ENCODE measurements around the gene MIOS. TPM values are rescaled to one million over a fixed set of nuclear protein-coding genes. Genes with fewer than 3 reads are reported as not detected.
A peak's percentile ranks its signal among the peaks of the same experiment; 100 is the strongest.
"Not testable (repeated sequence)": the region's sequence is repeated elsewhere in the genome, so short reads cannot be mapped to it uniquely, and the experiment has no call there.

MIOS gene
- total and polyA plus RNA-seq, 5 experiments from 2014 or later, result 15.6 to 37.7 (median 23.5) TPM

DNA sequence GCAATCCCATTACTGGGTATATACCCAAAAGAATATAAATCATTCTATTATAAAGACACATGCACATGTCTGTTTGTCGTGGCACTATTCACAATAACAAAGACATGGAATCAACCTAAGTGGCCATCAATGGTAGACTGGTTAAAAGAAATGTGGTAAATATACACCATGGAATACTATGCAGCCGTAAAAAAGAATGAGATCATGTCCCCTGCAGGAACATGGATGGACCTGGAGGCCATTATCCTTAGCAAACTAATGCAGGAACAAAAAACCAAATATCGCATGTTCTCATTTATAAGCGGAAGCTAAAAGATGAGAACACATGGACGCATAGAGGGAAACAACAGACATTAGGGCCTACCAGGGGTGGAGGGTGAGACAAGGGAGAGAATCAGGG lies 5.1 kb upstream of the MIOS start:
- H3K4me3 Mint-ChIP-seq, POLR2A ChIA-PET, ATAC-seq: not testable (repeated sequence)

DNA sequence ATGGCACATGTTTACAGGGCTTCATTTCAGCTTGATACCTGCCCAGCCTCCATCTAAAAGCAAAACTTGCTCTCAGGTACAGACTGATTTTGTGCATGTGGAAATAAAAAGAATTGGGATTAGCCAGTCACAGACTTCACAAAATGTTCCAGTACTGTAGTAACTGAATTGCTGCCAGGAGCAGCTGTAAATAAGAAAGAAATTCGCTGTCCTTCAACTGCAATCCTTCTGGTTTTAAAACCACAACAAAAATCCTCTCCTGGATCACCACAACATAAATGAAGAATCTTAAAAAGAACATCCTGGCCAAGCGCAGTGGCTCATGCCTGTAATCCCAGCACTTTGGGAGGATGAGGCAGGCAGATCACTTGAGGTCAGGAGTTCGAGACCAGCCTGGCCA lies 3.9 kb upstream of the MIOS start:
- POLR2A ChIA-PET, result no interaction called here
- ATAC-seq (no peak), DNase-seq (no peak)
- Mint-ChIP-seq H3K27me3 (no peaks in the 10 kb centered on the region), H3K9me3 (peaks cover 0 to 24% (median 13%) of the 10 kb centered on the region in 9 donors), H3K36me3 (peaks cover 8 to 27% (median 21%) of the 10 kb centered on the region in 3 donors), H3K4me1 (peaks cover 0 to 5% (median 2%) of the 10 kb centered on the region in 4 donors), H3K27ac (no peak overlapping the region), H3K4me3 (no peak overlapping the region)

More for the DNA sequence above, 5.1 kb upstream of the MIOS start:
- H3K9me3 Mint-ChIP-seq, result peaks cover 0 to 28% (median 16%) of the 10 kb centered on the region in 9 donors
- not testable (repeated sequence) for DNase-seq, H3K27ac Mint-ChIP-seq, H3K4me1 Mint-ChIP-seq, H3K27me3 Mint-ChIP-seq
- peaks cover 10 to 31% (median 24%) of the 10 kb centered on the region in 3 donors for H3K36me3 Mint-ChIP-seq

DNA sequence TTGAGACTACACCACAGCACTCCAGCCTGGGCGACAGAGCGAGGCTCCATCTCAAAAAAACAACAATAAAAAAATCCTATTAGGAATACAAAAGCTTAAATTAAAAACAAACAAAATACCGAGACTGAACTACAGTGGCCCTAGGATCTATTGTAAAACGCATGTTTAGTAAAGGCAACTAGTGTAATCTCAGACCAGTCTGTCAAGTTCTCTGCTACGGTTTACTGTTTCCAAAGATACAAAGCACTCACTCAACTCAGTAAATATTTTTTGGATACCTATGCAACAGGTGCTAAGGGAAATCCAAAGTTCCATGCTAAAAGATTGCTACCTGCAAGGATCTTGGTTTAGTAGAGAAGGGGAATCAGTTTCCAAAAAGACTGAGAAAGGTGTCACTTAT lies 3.4 kb upstream of the MIOS start:
- H3K27me3 Mint-ChIP-seq, result no peaks in the 10 kb centered on the region
- peaks cover 5 to 11% (median 7%) of the 10 kb centered on the region in 4 donors for H3K4me1 Mint-ChIP-seq
- H3K9me3 Mint-ChIP-seq, result peaks cover 0 to 19% (median 9%) of the 10 kb centered on the region in 9 donors
- no peak overlapping the region for H3K4me3 Mint-ChIP-seq
- no peak overlapping the region for H3K27ac Mint-ChIP-seq
- H3K36me3 Mint-ChIP-seq, result peaks cover 4 to 24% (median 15%) of the 10 kb centered on the region in 3 donors
- ATAC-seq (no peak), DNase-seq (no peak)
- POLR2A ChIA-PET, result no interaction called here

GRCh38 chr7:7563813-7564212 lies 2.9 kb upstream of the MIOS start:
- no peaks in the 10 kb centered on the region for H3K27me3 Mint-ChIP-seq
- H3K9me3 Mint-ChIP-seq, result peaks cover 0 to 13% (median 5%) of the 10 kb centered on the region in 9 donors
- ATAC-seq, result no peak
- no peak overlapping the region for H3K4me3 Mint-ChIP-seq
- peaks cover 4 to 18% (median 10%) of the 10 kb centered on the region in 3 donors for H3K36me3 Mint-ChIP-seq
- DNase-seq, result no peak
- POLR2A ChIA-PET, result no interaction called here
- no peak overlapping the region for H3K27ac Mint-ChIP-seq
- H3K4me1 Mint-ChIP-seq, result peaks cover 5 to 16% (median 13%) of the 10 kb centered on the region in 4 donors

GRCh38 chr7:7564323-7564780 lies 2.3 kb upstream of the MIOS start:
- Mint-ChIP-seq H3K27me3 (no peaks in the 10 kb centered on the region), H3K36me3 (peaks cover 4 to 13% (median 5%) of the 10 kb centered on the region in 3 donors), H3K9me3 (peaks cover 0 to 8% (median 0%) of the 10 kb centered on the region in 9 donors), H3K4me3 (no peak overlapping the region), H3K27ac (no peak overlapping the region), H3K4me1 (peaks cover 8 to 21% (median 18%) of the 10 kb centered on the region in 4 donors)
- POLR2A ChIA-PET, result no interaction called here
- ATAC-seq (no peak), DNase-seq (no peak)

- Mint-ChIP-seq H3K27me3 (no peaks in the 10 kb centered on the region), H3K27ac (no peak overlapping the region), H3K36me3 (peaks cover under 1 to 6% (median 2%) of the 10 kb centered on the region in 3 donors), H3K4me1 (peaks cover 15 to 29% (median 26%) of the 10 kb centered on the region in 4 donors), H3K9me3 (no peaks in the 10 kb centered on the region), H3K4me3 (no peak overlapping the region)
- POLR2A ChIA-PET, result interaction anchor here (1.6 kb wide), 1 partner anchor 383 kb away, joined by 6 read pairs; the partner anchor contains the start of gene C1GALT1
- ATAC-seq (no peak), DNase-seq (no peak)
Observed at GRCh38 chr7:7565018-7565680, 1.5 kb upstream of the MIOS start.

DNA sequence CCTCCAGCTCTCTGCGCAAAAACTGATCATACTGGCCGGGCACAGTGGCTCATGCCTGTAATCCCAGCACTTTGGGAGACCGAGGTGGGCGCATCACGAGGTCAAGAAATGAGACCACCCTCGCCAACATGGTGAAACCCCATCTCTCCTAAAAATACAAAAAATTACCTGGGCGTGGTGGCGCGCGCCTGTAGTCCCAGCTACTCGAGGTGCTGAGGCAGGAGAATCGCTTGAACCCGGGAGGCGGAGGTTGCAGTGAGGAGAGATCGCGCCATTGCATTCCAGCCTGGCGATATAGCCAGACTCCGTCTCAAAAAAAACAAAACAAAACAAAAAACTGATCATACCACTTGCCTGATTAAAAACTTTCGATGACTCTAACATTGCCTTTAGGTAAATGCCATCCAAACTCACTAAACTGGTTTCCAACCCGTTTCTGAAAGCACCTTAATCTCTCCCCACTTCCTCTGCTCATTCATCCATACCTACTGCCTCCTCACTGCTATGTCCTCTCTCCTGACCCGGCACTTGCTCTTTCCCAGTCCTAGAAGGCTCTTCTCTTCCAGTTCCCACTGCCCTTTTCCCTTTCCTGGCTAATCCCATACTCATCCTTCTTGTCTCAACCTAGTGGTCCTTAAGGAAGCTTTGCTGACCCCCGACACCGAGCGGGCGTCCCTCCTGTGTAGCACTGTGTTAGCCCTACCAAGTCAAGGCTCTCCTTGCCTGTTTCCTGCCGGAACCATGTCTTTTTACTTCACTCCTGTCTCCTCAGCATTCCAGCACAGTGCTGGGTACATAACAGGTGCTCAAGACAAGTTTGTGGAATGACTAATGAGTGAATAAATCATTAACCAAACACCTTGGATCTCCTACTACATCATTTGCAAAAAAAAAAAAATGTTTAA lies 686 bp upstream of the MIOS start:
- Mint-ChIP-seq H3K4me1 (peaks cover 16 to 38% (median 35%) of the 10 kb centered on the region in 4 donors), H3K27ac (no peak overlapping the region), H3K9me3 (no peaks in the 10 kb centered on the region), H3K27me3 (no peaks in the 10 kb centered on the region), H3K36me3 (peaks cover 0 to 5% (median 2%) of the 10 kb centered on the region in 3 donors), H3K4me3 (no peak overlapping the region)
- ATAC-seq (peak in 1 of 2 donors; percentile 1), DNase-seq (peak in 2 of 10 donors; percentile 12 to 15)
- POLR2A ChIA-PET, result interaction anchor here (0.7 to 1.6 kb wide), 2 partner anchors 74 to 384 kb away, joined by 4 to 6 read pairs; partner anchors contain the start of genes C1GALT1 and UMAD1

GRCh38 chr7:7567898-7568531 lies 1.3 kb downstream of the MIOS start:
- POLR2A ChIA-PET, result interaction anchor here (0.7 to 2.6 kb wide), 2 partner anchors 72 to 1869 kb away, joined by 3 to 10 read pairs; partner anchors contain the start of gene UMAD1

DNA sequence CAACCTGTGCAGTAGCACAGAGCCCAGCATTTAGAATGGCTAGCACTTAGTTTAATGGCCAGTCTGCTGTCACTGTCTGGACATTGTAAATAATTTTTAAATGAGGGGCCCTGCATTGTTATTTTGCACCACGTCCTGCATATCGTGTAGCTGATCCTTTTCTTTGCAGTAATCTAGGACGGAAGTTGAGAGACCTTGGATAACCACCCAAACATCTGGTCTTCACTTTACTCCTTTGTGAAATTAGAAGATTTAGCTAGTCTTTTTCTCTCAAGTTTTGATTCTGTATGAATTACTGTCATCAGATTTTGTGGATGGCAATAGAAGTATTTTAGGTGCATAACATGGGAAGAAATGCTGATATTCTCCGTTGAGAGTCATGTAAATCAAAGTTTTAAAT lies 1.9 kb downstream of the MIOS start:
- POLR2A ChIA-PET, result interaction anchor here (0.7 to 2.6 kb wide), 2 partner anchors 72 to 1870 kb away, joined by 3 to 10 read pairs; partner anchors contain the start of gene UMAD1
- H3K9me3 Mint-ChIP-seq, result no peaks in the 10 kb centered on the region
- no peak for DNase-seq
- peak overlapping the region; percentile 77 to 94 (median 91) for H3K27ac Mint-ChIP-seq
- peaks cover 16 to 38% (median 36%) of the 10 kb centered on the region in 4 donors for H3K4me1 Mint-ChIP-seq
- H3K27me3 Mint-ChIP-seq, result no peaks in the 10 kb centered on the region
- ATAC-seq, result no peak
- peaks cover 0 to 16% (median 14%) of the 10 kb centered on the region in 3 donors for H3K36me3 Mint-ChIP-seq
- peak overlapping the region in 9 of 10 donors; percentile 76 to 89 (median 82) for H3K4me3 Mint-ChIP-seq

More at GRCh38 chr7:7567898-7568531, 1.3 kb downstream of the MIOS start:
- peaks cover 0 to 10% (median 9%) of the 10 kb centered on the region in 3 donors for H3K36me3 Mint-ChIP-seq
- peak overlapping the region in 9 of 10 donors; percentile 76 to 90 (median 83) for H3K4me3 Mint-ChIP-seq
- peaks cover 16 to 38% (median 36%) of the 10 kb centered on the region in 4 donors for H3K4me1 Mint-ChIP-seq
- no peak for DNase-seq
- H3K9me3 Mint-ChIP-seq, result no peaks in the 10 kb centered on the region
- H3K27ac Mint-ChIP-seq, result peak overlapping the region; percentile 77 to 94 (median 91)
- no peaks in the 10 kb centered on the region for H3K27me3 Mint-ChIP-seq
- no peak for ATAC-seq

- no peaks in the 10 kb centered on the region for H3K27me3 Mint-ChIP-seq
- DNase-seq, result peak in 7 of 10 donors; percentile 15 to 56 (median 38)
- H3K36me3 Mint-ChIP-seq, result peaks cover 0 to 20% (median 15%) of the 10 kb centered on the region in 3 donors
- H3K4me3 Mint-ChIP-seq, result peak overlapping the region in 9 of 10 donors; percentile 61 to 89 (median 82)
- H3K4me1 Mint-ChIP-seq, result peaks cover 16 to 38% (median 36%) of the 10 kb centered on the region in 4 donors
- H3K27ac Mint-ChIP-seq, result peak overlapping the region; percentile 77 to 94 (median 91)
- no peaks in the 10 kb centered on the region for H3K9me3 Mint-ChIP-seq
- POLR2A ChIA-PET, result interaction anchor here (2.6 kb wide), 1 partner anchor 71 kb away, joined by 10 read pairs; the partner anchor contains the start of gene UMAD1
- ATAC-seq, result peak; percentile 31 to 64
Observed at GRCh38 chr7:7569081-7569527, 2.4 kb downstream of the MIOS start.

DNA sequence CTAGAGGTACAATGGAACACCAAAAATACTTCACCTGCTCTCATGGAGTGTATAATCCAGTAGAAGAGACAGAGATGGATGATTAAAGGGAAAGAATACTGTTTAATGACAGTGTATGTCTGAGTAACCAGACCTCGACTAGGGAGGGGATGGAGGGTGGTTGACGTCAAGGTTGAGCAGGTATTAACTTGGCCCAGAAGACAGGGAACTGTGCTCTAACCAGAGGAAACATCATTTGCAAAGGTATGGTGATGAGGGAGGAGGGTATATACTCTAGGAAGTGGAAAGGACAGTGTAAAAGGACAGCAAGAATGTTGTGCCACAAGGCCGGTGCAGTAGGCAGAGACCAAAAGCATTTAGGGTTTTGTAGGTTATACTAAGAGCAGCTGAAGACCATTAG lies 2.9 kb downstream of the MIOS start:
- ATAC-seq (peak in 1 of 2 donors; percentile 1), DNase-seq (no peak)
- peak overlapping the region; percentile 77 to 94 (median 91) for H3K27ac Mint-ChIP-seq
- H3K4me1 Mint-ChIP-seq, result peaks cover 16 to 41% (median 36%) of the 10 kb centered on the region in 4 donors
- peak overlapping the region in 9 of 10 donors; percentile 61 to 89 (median 82) for H3K4me3 Mint-ChIP-seq
- peaks cover 0 to 25% (median 18%) of the 10 kb centered on the region in 3 donors for H3K36me3 Mint-ChIP-seq
- H3K27me3 Mint-ChIP-seq, result no peaks in the 10 kb centered on the region
- POLR2A ChIA-PET, result interaction anchor here (2.6 kb wide), 1 partner anchor 71 kb away, joined by 10 read pairs; the partner anchor contains the start of gene UMAD1
- H3K9me3 Mint-ChIP-seq, result no peaks in the 10 kb centered on the region

All from naive thymus-derived CD8-positive, alpha-beta T cell (primary cell).